Panc1 (cell line): Measurements from ENCODE around the gene SHKBP1. TPM values are rescaled to one million over a fixed set of nuclear protein-coding genes. Genes with fewer than 3 reads are reported as not detected.

Experiments used
- ATAC-seq: fragments of 200-7000 bp; cut with Tn5 transposase; 2 replicates; pipeline ENCODE4 v1.9.1; 2020; ENCODE audit warnings: mild to moderate bottlenecking, moderate library complexity
- BruUV-seq: library from RNA; stranded (reverse); fragments of 400-500 nt; replicated peaks from 2 replicates; lab custom pipeline; 2021; lab: Mats Ljungman, UMichigan
- CTCF ChIA-PET: fragments of 300-600 bp; sonication (Branson Sonifier 250); formaldehyde crosslinking; loops from one replicate; lab custom pipeline; 2022; ENCODE audit warnings: antibody characterized with exemption; lab: Charles Lee
- POLR2A ChIA-PET: fragments of 300-600 bp; sonication (Branson Sonifier 250); formaldehyde crosslinking; loops from one replicate; lab custom pipeline; 2022; ENCODE audit warnings: antibody characterized with exemption; lab: Charles Lee
- DNase-seq: peaks from one replicate; pipeline ENCODE4 v3.0.0-alpha.2; 2010; ENCODE audit warnings: low read depth, low spot score
- H3K27ac ChIP-seq: 2 replicates; pipeline ENCODE4 v1.5.1; 2011; ENCODE audit warnings: mild to moderate bottlenecking, low read length, inconsistent platforms
- H3K27me3 ChIP-seq: fragments of 200-500 bp; sonication (Bioruptor generic); 2 replicates; pipeline ENCODE4 v1.6.0; 2014; ENCODE audit warnings: low read length, inconsistent platforms; ENCODE audit not compliant: control insufficient read depth, insufficient read depth
- H3K36me3 ChIP-seq: fragments of 200-500 bp; sonication (Bioruptor generic); 2 replicates; pipeline ENCODE4 v1.5.1; 2014; ENCODE audit warnings: inconsistent platforms, mild to moderate bottlenecking, low read length, moderate library complexity; ENCODE audit not compliant: control insufficient read depth, insufficient read depth
- H3K4me1 ChIP-seq: 2 replicates; pipeline ENCODE4 v1.5.1; 2011; ENCODE audit warnings: inconsistent platforms, mild to moderate bottlenecking, low read length, moderate library complexity; ENCODE audit not compliant: control insufficient read depth, insufficient read depth
- H3K4me3 ChIP-seq, 2 experiments: 2 replicates each; pipeline ENCODE4 v1.5.1; 2011 to 2012; ENCODE audit warnings: low read depth in 2 of 2, low read length in 2 of 2, mild to moderate bottlenecking in 2 of 2, inconsistent platforms in 1 of 2, moderate library complexity in 1 of 2
- H3K9me3 ChIP-seq: fragments of 200-500 bp; sonication (Bioruptor generic); 2 replicates; pipeline ENCODE4 v1.5.1; 2014; ENCODE audit warnings: low read depth, mild to moderate bottlenecking, inconsistent platforms, low read length, moderate library complexity; ENCODE audit not compliant: control insufficient read depth, insufficient read depth
- POLR2AphosphoS5 ChIP-seq: IDR thresholded peaks from 2 replicates; pipeline ENCODE4 v1.6.1; 2012; ENCODE audit warnings: mild to moderate bottlenecking, low read depth, low read length, moderate library complexity
- SIN3A ChIP-seq: IDR thresholded peaks from 2 replicates; pipeline ENCODE4 v1.6.1; 2012; ENCODE audit warnings: low read depth, mild to moderate bottlenecking, low read length, moderate library complexity, borderline replicate concordance; ENCODE audit not compliant: insufficient read depth
- TCF7L2 ChIP-seq: IDR thresholded peaks from 2 replicates; pipeline ENCODE4 v1.6.1; 2011; ENCODE audit warnings: mild to moderate bottlenecking, low read depth, low read length, inconsistent platforms
- in situ Hi-C: cut with HindIII; loops from 2 replicates; pipeline ENCODE4 v1.10.0; 2016; ENCODE audit warnings: low sequenced_read_pairs, low pct_unique_long_range_greater_than_20kb
- intact Hi-C: fragments of 100-400 bp; cut with micrococcal nuclease; formaldehyde crosslinking; loops from one replicate; pipeline ENCODE4 v1.10.0; 2022; ENCODE audit not compliant: unreplicated experiment
- total RNA-seq: library from RNA; stranded (reverse); gene quantifications from one replicate; pipeline ENCODE4 v1.2.1, GENCODE V29; 2021; ENCODE audit not compliant: unreplicated experiment
- TF ChIP-seq, protein P1 (sequence below): fragments of 450-650 bp; IDR thresholded peaks from 2 replicates; pipeline ENCODE4 v1.5.1; 2017; ENCODE audit warnings: mild to moderate bottlenecking
- TF ChIP-seq, protein P2 (sequence below), 2 experiments: IDR thresholded peaks; 2 replicates each; pipeline ENCODE4 v1.6.1; 2011 to 2012; ENCODE audit warnings: low read depth in 2 of 2, control low read depth in 1 of 2, low read length in 1 of 2, mild to moderate bottlenecking in 1 of 2, moderate library complexity in 1 of 2; ENCODE audit not compliant: insufficient read depth in 1 of 2

SHKBP1 gene
- total RNA-seq, 1 experiment from 2014 or later = 55.9 TPM

DNA sequence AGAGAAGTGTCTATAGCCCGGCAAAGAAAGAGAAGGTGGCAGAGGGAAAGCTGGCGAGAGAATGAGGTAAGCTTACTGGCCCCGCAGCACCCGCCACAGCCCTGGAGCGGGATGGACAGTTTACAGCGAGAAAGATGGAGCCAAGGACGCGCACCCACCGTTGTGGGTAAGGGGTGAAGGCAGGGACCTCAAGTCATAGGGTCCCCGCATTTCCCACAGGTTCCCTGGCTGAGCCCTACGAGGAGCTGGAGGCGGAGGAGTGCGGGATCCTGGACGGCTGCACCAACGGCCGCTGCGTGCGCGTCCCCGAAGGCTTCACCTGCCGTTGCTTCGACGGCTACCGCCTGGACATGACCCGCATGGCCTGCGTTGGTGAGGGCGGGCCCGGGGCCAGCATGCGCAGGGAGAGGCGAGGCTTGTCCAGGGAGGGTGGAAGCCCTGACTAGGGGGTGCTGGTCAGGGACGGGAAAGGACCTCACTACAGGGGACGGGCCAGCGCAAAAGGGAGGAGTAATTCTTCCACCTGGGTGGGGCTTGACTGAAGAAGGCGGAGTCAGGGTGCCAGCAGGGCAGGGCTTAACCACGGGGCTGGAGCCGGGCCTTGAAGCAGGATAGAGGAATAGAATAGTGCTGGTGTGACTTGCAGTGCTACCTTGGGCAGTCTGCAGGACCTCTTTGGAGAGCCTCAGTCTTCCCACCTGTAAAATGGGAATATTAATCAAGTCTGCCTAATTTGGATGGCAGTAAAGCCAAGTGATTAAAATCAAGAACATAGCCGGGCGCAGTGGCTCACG lies 51.0 kb downstream of the SHKBP1 start:
- H3K4me1 ChIP-seq = no peaks in the 10 kb centered on the region
- in situ Hi-C loops (no loop called here), intact Hi-C loops (no loop called here)
- no TSS peak for BruUV-seq
- ChIA-PET POLR2A (no interaction called here), CTCF (no interaction called here)
- H3K4me3 ChIP-seq = no peak overlapping the region
- H3K27ac ChIP-seq = no peak overlapping the region
- ATAC-seq = no peak
- no peaks in the 10 kb centered on the region for H3K36me3 ChIP-seq
- H3K9me3 ChIP-seq = no peaks in the 10 kb centered on the region
- no peaks in the 10 kb centered on the region for H3K27me3 ChIP-seq
- DNase-seq = no peak
- TF ChIP-seq SIN3A (no peak), POLR2AphosphoS5 (no peak), TCF7L2 (no peak)
- TF ChIP-seq, protein P1, sequence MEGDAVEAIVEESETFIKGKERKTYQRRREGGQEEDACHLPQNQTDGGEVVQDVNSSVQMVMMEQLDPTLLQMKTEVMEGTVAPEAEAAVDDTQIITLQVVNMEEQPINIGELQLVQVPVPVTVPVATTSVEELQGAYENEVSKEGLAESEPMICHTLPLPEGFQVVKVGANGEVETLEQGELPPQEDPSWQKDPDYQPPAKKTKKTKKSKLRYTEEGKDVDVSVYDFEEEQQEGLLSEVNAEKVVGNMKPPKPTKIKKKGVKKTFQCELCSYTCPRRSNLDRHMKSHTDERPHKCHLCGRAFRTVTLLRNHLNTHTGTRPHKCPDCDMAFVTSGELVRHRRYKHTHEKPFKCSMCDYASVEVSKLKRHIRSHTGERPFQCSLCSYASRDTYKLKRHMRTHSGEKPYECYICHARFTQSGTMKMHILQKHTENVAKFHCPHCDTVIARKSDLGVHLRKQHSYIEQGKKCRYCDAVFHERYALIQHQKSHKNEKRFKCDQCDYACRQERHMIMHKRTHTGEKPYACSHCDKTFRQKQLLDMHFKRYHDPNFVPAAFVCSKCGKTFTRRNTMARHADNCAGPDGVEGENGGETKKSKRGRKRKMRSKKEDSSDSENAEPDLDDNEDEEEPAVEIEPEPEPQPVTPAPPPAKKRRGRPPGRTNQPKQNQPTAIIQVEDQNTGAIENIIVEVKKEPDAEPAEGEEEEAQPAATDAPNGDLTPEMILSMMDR = no peak
- TF ChIP-seq, protein P2, sequence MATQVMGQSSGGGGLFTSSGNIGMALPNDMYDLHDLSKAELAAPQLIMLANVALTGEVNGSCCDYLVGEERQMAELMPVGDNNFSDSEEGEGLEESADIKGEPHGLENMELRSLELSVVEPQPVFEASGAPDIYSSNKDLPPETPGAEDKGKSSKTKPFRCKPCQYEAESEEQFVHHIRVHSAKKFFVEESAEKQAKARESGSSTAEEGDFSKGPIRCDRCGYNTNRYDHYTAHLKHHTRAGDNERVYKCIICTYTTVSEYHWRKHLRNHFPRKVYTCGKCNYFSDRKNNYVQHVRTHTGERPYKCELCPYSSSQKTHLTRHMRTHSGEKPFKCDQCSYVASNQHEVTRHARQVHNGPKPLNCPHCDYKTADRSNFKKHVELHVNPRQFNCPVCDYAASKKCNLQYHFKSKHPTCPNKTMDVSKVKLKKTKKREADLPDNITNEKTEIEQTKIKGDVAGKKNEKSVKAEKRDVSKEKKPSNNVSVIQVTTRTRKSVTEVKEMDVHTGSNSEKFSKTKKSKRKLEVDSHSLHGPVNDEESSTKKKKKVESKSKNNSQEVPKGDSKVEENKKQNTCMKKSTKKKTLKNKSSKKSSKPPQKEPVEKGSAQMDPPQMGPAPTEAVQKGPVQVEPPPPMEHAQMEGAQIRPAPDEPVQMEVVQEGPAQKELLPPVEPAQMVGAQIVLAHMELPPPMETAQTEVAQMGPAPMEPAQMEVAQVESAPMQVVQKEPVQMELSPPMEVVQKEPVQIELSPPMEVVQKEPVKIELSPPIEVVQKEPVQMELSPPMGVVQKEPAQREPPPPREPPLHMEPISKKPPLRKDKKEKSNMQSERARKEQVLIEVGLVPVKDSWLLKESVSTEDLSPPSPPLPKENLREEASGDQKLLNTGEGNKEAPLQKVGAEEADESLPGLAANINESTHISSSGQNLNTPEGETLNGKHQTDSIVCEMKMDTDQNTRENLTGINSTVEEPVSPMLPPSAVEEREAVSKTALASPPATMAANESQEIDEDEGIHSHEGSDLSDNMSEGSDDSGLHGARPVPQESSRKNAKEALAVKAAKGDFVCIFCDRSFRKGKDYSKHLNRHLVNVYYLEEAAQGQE (IDR thresholded peaks at IDR 0.05; ENCODE audit: insufficient read depth in 1 of 2, low read depth in 2 of 2, low read length in 1 of 2) = no peak

DNA sequence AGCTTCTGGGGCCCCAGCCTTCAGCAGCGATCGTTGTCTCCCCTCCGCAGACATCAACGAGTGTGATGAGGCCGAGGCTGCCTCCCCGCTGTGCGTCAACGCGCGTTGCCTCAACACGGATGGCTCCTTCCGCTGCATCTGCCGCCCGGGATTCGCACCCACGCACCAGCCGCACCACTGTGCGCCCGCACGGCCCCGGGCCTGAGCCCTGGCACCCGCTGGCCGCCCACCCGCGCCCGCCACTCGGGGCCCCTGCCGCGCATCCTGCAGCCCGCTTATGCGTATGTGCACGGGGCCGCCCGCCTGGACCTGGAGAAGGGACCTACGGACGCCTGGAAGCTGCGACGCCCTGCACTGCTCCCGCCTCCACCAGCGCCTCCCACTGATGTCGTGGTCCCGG lies 52.7 kb downstream of the SHKBP1 start:
- DNase-seq = no peak
- POLR2A ChIA-PET = no interaction called here
- Histone ChIP-seq H3K9me3 (no peaks in the 10 kb centered on the region), H3K4me3 (no peak overlapping the region), H3K36me3 (no peaks in the 10 kb centered on the region), H3K27me3 (no peaks in the 10 kb centered on the region), H3K4me1 (no peaks in the 10 kb centered on the region), H3K27ac (no peak overlapping the region)
- no TSS peak for BruUV-seq
- ATAC-seq = no peak
- intact Hi-C loops (no loop called here), in situ Hi-C loops (no loop called here)
- CTCF ChIA-PET = no interaction called here
- no peak for TF ChIP-seq TCF7L2
- no peak for TF ChIP-seq POLR2AphosphoS5
- TF ChIP-seq, protein P2 (IDR thresholded peaks at IDR 0.05; ENCODE audit: insufficient read depth in 1 of 2, low read depth in 2 of 2, low read length in 1 of 2) = no peak
- TF ChIP-seq, protein P1 = no peak
- no peak for TF ChIP-seq SIN3A
